ENCODE data around the gene NCOA7. TPM values are rescaled to one million over a fixed set of nuclear protein-coding genes. Genes with fewer than 3 reads are reported as not detected.

NCOA7 gene
- total RNA-seq, 1 experiment from 2014 or later = 9.4 TPM

- H3K4me2 ChIP-seq (ENCODE audit: insufficient read depth, insufficient read length, low read length) = no peak overlapping the region
- DNase-seq = no peak
- no peak overlapping the region for H4K5ac ChIP-seq (ENCODE audit: insufficient read length, low read depth, low read length)
- no peak overlapping the region for H2BK12ac ChIP-seq (ENCODE audit: insufficient read length, low read depth, low read length)
- H3K27me3 Mint-ChIP-seq (ENCODE audit: low read depth) = no peaks in the 10 kb centered on the region
- no peaks in the 10 kb centered on the region for H3K79me2 ChIP-seq (ENCODE audit: insufficient read depth, low read length)
- no peak for TF ChIP-seq CTCF (conservative IDR thresholded peaks at IDR 0.05)
- H3K18ac ChIP-seq (ENCODE audit: insufficient read length, low read depth, low read length) = no peak overlapping the region
- H3K4me3 Mint-ChIP-seq = no peak overlapping the region
- no peaks in the 10 kb centered on the region for H4K20me1 ChIP-seq (ENCODE audit: control insufficient read depth, insufficient read depth, insufficient read length)
- no peak overlapping the region for H2AFZ ChIP-seq (ENCODE audit: low read length)
- H3K36me3 Mint-ChIP-seq (ENCODE audit: insufficient read depth in 1 of 3, low read depth in 3 of 3) = no peaks in the 10 kb centered on the region
- no peak overlapping the region for H3K27ac Mint-ChIP-seq
- no peaks in the 10 kb centered on the region for H3K9me3 ChIP-seq (ENCODE audit: control insufficient read depth, low read depth, low read length)
- H4K91ac ChIP-seq (ENCODE audit: insufficient read length, low read depth, low read length) = no peak overlapping the region
- H3K4me1 Mint-ChIP-seq = no peaks in the 10 kb centered on the region
- no peak overlapping the region for H3K56ac ChIP-seq (ENCODE audit: insufficient read length, low read depth, low read length)
- H3K23me2 ChIP-seq (ENCODE audit: insufficient read length, low read depth, low read length, poor library complexity, severe bottlenecking) = no peaks in the 10 kb centered on the region
- H2BK20ac ChIP-seq (ENCODE audit: low read depth, low read length, poor library complexity, severe bottlenecking) = no peak overlapping the region
- H3K23ac ChIP-seq (ENCODE audit: insufficient read length, low read depth, low read length) = no peak overlapping the region
- no peak overlapping the region for H3T11ph ChIP-seq (ENCODE audit: low read length)
- H3K14ac ChIP-seq (ENCODE audit: insufficient read depth, low read length) = no peak overlapping the region
- H3K9ac ChIP-seq (ENCODE audit: extremely low read depth, insufficient read length, low read length) = no peak overlapping the region
- H4K8ac ChIP-seq (replicated peaks; ENCODE audit: insufficient read length, low read depth, low read length) = no peak overlapping the region
- no peak overlapping the region for H2BK120ac ChIP-seq (ENCODE audit: low read depth, low read length, poor library complexity, severe bottlenecking)
- H3K9me3 Mint-ChIP-seq = no peaks in the 10 kb centered on the region
- no peak overlapping the region for H3K4ac ChIP-seq (ENCODE audit: low read depth, low read length)
- no peak overlapping the region for H2BK5ac ChIP-seq (ENCODE audit: insufficient read length, low read length)
- H3K4me1 ChIP-seq (ENCODE audit: insufficient read depth, low read length) = no peaks in the 10 kb centered on the region
- no peak overlapping the region for H2AK5ac ChIP-seq (ENCODE audit: insufficient read length, low read length)
- no peak overlapping the region for H2BK15ac ChIP-seq (ENCODE audit: low read depth, low read length)
- no peak overlapping the region for H3K27ac ChIP-seq (ENCODE audit: insufficient read length, low read depth, low read length)
- H3K27me3 ChIP-seq (ENCODE audit: insufficient read depth, low read length) = no peaks in the 10 kb centered on the region
- H3K79me1 ChIP-seq (ENCODE audit: insufficient read depth, low read depth, low read length, poor library complexity, severe bottlenecking) = no peaks in the 10 kb centered on the region
Measured at GRCh38 chr6:125808591-125808990, 17.8 kb downstream of the NCOA7 start.
